Coronary artery (tissue), 2 donors: ENCODE data around the gene WSCD2.

Experiments used
- DNase-seq: peaks from one replicate; pipeline ENCODE4 v3.0.0-alpha.2; 2017; ENCODE audit warnings: low spot score
- H3K27ac ChIP-seq, 2 donors: fragments of 200-600 bp; sonication (generic); one replicate each; pipeline ENCODE4 v1.5.1; 2016 to 2019
- H3K4me3 ChIP-seq: fragments of 200-600 bp; sonication (generic); 2 replicates; pipeline ENCODE4 v1.5.1; 2016; ENCODE audit warnings: mild to moderate bottlenecking, moderate library complexity
- CTCF ChIP-seq: fragments of 200-600 bp; sonication (generic); IDR thresholded peaks from one replicate; pipeline ENCODE4 v1.5.1; 2019; ENCODE audit warnings: antibody characterized with exemption

The WSCD2 gene

GRCh38 chr12:108266131-108266530 lies 137.0 kb downstream of the WSCD2 start:
- DNase-seq = no peak
- Histone ChIP-seq H3K4me3 (no peak overlapping the region), H3K27ac (no peak overlapping the region)
- no peak for TF ChIP-seq CTCF

GRCh38 chr12:108267450-108267849 lies 138.4 kb downstream of the WSCD2 start:
- Histone ChIP-seq H3K27ac (no peak overlapping the region), H3K4me3 (no peak overlapping the region)
- TF ChIP-seq CTCF = no peak
- DNase-seq = no peak

- H3K27ac ChIP-seq = no peak overlapping the region
- DNase-seq = no peak
- no peak for TF ChIP-seq CTCF
- H3K4me3 ChIP-seq = no peak overlapping the region
Observed at GRCh38 chr12:108268397-108268796, 139.3 kb downstream of the WSCD2 start.

DNA sequence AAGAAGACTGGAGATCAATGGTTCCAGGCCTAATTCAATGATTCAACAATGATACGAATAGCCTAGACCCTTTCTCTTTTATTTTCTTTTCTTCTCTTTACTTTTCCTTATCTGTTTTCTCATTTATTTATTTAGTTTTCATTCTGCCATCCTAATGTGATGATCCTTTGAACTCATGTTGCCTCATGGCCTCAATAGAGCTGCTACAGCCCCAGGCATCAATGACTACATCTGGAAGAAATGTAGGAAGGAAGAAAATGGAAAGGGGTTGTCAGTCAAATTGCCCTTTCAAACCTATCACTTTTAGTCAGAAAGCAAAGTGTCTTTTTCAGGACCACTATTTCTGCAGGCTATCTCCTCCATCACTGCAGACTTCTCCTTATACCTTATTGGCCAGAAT lies 140.1 kb downstream of the WSCD2 start:
- Histone ChIP-seq H3K27ac (no peak overlapping the region), H3K4me3 (no peak overlapping the region)
- no peak for DNase-seq
- no peak for TF ChIP-seq CTCF

- TF ChIP-seq CTCF = no peak
- Histone ChIP-seq H3K27ac (no peak overlapping the region), H3K4me3 (no peak overlapping the region)
- no peak for DNase-seq
Observed at GRCh38 chr12:108270035-108270848, 141.2 kb downstream of the WSCD2 start.

GRCh38 chr12:108270849-108271143 lies 141.7 kb downstream of the WSCD2 start:
- DNase-seq = no peak
- no peak overlapping the region for H3K4me3 ChIP-seq
- no peak for TF ChIP-seq CTCF
- H3K27ac ChIP-seq = no peak overlapping the region

- DNase-seq = no peak
- TF ChIP-seq CTCF = no peak
- H3K4me3 ChIP-seq = no peak overlapping the region
- H3K27ac ChIP-seq = no peak overlapping the region
Observed at GRCh38 chr12:108271951-108272872, 143.1 kb downstream of the WSCD2 start.
